ENCODE measurements around the gene MAP2.

DNA sequence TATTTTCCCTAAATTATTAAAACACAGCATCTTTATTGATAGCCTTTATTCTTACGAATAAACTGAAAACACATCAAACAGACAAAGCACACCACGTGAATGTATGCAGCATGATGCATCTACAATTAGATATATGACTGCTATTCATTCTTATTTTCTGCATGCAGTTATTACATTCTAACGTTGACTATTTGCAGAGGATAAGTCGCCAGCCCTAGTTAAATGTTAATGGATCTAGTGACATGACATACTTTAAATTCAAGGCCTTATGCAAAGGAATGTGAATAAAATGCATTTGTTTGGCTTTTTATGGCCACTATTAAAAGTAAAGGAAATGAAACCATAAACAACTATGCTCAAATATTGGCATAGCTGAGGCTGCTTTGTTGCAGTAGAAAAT, 172.4 kb downstream of the MAP2 start:
- TF ChIP-seq EZH2 (IDR thresholded peaks at IDR 0.05; ENCODE audit: borderline replicate concordance, insufficient read depth, low read depth, low read length, poor library complexity, severe bottlenecking) = no peak
- TF ChIP-seq, protein P1, sequence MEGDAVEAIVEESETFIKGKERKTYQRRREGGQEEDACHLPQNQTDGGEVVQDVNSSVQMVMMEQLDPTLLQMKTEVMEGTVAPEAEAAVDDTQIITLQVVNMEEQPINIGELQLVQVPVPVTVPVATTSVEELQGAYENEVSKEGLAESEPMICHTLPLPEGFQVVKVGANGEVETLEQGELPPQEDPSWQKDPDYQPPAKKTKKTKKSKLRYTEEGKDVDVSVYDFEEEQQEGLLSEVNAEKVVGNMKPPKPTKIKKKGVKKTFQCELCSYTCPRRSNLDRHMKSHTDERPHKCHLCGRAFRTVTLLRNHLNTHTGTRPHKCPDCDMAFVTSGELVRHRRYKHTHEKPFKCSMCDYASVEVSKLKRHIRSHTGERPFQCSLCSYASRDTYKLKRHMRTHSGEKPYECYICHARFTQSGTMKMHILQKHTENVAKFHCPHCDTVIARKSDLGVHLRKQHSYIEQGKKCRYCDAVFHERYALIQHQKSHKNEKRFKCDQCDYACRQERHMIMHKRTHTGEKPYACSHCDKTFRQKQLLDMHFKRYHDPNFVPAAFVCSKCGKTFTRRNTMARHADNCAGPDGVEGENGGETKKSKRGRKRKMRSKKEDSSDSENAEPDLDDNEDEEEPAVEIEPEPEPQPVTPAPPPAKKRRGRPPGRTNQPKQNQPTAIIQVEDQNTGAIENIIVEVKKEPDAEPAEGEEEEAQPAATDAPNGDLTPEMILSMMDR (IDR thresholded peaks at IDR 0.05) = no peak

All from B cell (primary cell).